Calu3 (cell line): ENCODE measurements around the gene METTL9. TPM values are rescaled to one million over a fixed set of nuclear protein-coding genes. Genes with fewer than 3 reads are reported as not detected.

Experiments
- BruUV-seq: library from RNA; stranded (reverse); fragments of 400-500 nt; replicated peaks from 2 replicates; lab custom pipeline; 2021; lab: Mats Ljungman, UMichigan
- CTCF ChIA-PET: fragments of 300-600 bp; sonication (Branson Sonifier 250); formaldehyde crosslinking; loops from one replicate; lab custom pipeline; 2022; ENCODE audit warnings: antibody characterized with exemption; lab: Charles Lee
- DNase-seq: peaks from one replicate; pipeline ENCODE4 v3.0.0; 2022
- H3K27ac Mint-ChIP-seq: one replicate; pipeline ENCODE4 v1.8.0; 2022; ENCODE audit warnings: mixed read lengths; ENCODE audit not compliant: unreplicated experiment
- H3K27me3 Mint-ChIP-seq: one replicate; pipeline ENCODE4 v1.8.0; 2022; ENCODE audit warnings: mixed read lengths; ENCODE audit not compliant: unreplicated experiment
- H3K36me3 Mint-ChIP-seq: one replicate; pipeline ENCODE4 v1.8.0; 2022; ENCODE audit warnings: mild to moderate bottlenecking, moderate library complexity, mixed read lengths; ENCODE audit not compliant: insufficient read depth, unreplicated experiment
- H3K4me1 Mint-ChIP-seq: one replicate; pipeline ENCODE4 v1.8.0; 2022; ENCODE audit warnings: mild to moderate bottlenecking, low read depth, mixed read lengths; ENCODE audit not compliant: unreplicated experiment
- H3K4me3 Mint-ChIP-seq: one replicate; pipeline ENCODE4 v1.8.0; 2022; ENCODE audit warnings: mild to moderate bottlenecking, low read depth, moderate library complexity, mixed read lengths; ENCODE audit not compliant: unreplicated experiment
- H3K9me3 Mint-ChIP-seq: one replicate; pipeline ENCODE4 v1.8.0; 2022; ENCODE audit warnings: low read depth, mixed read lengths; ENCODE audit not compliant: unreplicated experiment
- intact Hi-C: fragments of 100-400 bp; cut with micrococcal nuclease; formaldehyde crosslinking; loops from one replicate; pipeline ENCODE4 v1.10.0; 2022; ENCODE audit not compliant: unreplicated experiment
- total RNA-seq: library from RNA; stranded (reverse); gene quantifications from 2 replicates; pipeline ENCODE4 v1.2.3, GENCODE V29; 2022
- TF ChIP-seq, protein P1 (sequence below): fragments of 200-600 bp; IDR thresholded peaks from one replicate; pipeline ENCODE4 v1.8.0; 2022; ENCODE audit warnings: antibody characterized with exemption; ENCODE audit not compliant: unreplicated experiment

METTL9 gene
- total RNA-seq, 1 experiment from 2014 or later: 109 TPM

DNA sequence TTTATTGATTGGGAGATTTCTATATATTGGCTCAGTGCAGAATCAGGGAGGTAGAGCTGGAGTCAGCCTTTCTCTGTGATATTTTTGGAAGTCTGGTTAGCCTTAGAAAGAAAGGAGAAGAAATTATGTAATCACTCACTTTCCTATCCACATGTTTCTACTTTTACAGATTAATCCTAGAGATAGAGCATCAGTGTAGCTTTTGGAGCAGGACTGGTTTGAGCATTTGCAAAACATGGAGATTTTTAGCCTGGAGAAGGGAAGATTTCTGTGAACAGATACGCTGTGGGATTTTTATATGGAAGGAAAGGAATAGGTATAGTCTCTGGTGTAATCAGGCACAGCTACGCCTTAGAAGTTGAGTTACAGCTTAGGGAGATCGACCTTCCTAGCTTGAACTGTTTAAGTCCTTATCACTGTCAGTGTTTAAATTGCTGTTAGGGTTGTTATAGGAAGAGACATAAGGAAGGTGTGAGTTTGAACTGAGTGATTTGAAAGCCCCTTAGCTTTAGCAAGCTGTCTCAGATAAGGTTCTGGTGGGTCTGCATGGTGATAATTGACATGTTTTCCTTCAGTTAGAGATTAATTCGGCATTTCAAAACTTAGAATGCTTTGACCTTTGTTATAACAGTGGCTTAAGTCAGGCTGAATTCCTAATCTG, 20.5 kb downstream of the METTL9 start:
- Mint-ChIP-seq H3K27me3 (no peaks in the 10 kb centered on the region), H3K36me3 (peaks cover 25% of the 10 kb centered on the region), H3K9me3 (no peaks in the 10 kb centered on the region), H3K4me3 (no peak overlapping the region), H3K4me1 (peaks cover 13% of the 10 kb centered on the region), H3K27ac (no peak overlapping the region)
- DNase-seq: no peak
- TF ChIP-seq, protein P1, sequence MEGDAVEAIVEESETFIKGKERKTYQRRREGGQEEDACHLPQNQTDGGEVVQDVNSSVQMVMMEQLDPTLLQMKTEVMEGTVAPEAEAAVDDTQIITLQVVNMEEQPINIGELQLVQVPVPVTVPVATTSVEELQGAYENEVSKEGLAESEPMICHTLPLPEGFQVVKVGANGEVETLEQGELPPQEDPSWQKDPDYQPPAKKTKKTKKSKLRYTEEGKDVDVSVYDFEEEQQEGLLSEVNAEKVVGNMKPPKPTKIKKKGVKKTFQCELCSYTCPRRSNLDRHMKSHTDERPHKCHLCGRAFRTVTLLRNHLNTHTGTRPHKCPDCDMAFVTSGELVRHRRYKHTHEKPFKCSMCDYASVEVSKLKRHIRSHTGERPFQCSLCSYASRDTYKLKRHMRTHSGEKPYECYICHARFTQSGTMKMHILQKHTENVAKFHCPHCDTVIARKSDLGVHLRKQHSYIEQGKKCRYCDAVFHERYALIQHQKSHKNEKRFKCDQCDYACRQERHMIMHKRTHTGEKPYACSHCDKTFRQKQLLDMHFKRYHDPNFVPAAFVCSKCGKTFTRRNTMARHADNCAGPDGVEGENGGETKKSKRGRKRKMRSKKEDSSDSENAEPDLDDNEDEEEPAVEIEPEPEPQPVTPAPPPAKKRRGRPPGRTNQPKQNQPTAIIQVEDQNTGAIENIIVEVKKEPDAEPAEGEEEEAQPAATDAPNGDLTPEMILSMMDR: no peak
- intact Hi-C loops: no loop called here
- no TSS peak for BruUV-seq
- CTCF ChIA-PET: interaction anchor here (1.1 kb wide), 1 partner anchor 8 kb away, joined by 3 read pairs; no protein-coding TSS in a partner anchor

DNA sequence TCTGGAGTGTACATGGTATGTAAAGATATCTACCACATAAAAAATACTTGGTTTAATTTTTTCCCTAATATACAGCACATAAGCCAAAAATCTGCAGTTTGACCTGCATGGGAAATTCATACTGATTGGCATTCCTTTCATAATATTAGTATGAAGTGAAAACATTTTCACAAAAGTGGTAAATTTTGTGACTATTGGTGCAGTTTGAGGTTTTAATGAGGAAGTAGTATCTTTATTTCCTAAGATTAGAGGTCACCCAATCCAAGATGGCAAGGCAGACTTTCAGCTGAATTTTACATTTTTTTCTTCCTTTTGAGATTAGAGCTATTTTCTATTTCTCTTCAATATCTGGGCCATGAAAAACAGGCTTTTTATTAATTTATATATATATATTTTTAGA, 21.2 kb downstream of the METTL9 start:
- no peak overlapping the region for H3K4me3 Mint-ChIP-seq
- CTCF ChIA-PET: interaction anchor here (1.1 kb wide), 1 partner anchor 9 kb away, joined by 3 read pairs; no protein-coding TSS in a partner anchor
- intact Hi-C loops: no loop called here
- no peak overlapping the region for H3K27ac Mint-ChIP-seq
- no peaks in the 10 kb centered on the region for H3K9me3 Mint-ChIP-seq
- no peaks in the 10 kb centered on the region for H3K27me3 Mint-ChIP-seq
- DNase-seq: no peak
- peaks cover 20% of the 10 kb centered on the region for H3K4me1 Mint-ChIP-seq
- peaks cover 26% of the 10 kb centered on the region for H3K36me3 Mint-ChIP-seq
- TF ChIP-seq, protein P1: no peak
- BruUV-seq: no TSS peak

DNA sequence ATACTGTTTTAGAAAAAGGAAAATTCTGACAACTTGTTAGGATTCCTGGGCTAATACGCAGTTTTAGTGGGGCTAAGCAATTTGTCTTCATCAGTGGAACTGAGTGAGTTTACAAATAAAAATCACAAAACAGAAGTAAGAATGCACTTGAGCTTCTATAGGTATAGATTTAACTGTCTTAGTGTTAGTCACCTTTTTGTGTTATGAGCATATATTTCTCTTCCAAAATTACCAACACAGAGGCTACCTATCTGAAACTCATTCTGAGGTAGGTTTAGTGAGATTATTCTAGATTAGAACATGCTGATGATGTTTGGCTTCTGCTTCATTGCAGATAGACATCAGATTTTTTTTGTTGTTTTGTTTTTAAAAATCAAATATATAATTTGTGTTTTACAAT, 23.2 kb downstream of the METTL9 start:
- H3K4me1 Mint-ChIP-seq: peaks cover 40% of the 10 kb centered on the region
- TF ChIP-seq, protein P1: no peak
- H3K36me3 Mint-ChIP-seq: peaks cover 42% of the 10 kb centered on the region
- no peak overlapping the region for H3K4me3 Mint-ChIP-seq
- CTCF ChIA-PET: no interaction called here
- no peak overlapping the region for H3K27ac Mint-ChIP-seq
- BruUV-seq: no TSS peak
- intact Hi-C loops: no loop called here
- no peak for DNase-seq
- H3K27me3 Mint-ChIP-seq: no peaks in the 10 kb centered on the region
- no peaks in the 10 kb centered on the region for H3K9me3 Mint-ChIP-seq

DNA sequence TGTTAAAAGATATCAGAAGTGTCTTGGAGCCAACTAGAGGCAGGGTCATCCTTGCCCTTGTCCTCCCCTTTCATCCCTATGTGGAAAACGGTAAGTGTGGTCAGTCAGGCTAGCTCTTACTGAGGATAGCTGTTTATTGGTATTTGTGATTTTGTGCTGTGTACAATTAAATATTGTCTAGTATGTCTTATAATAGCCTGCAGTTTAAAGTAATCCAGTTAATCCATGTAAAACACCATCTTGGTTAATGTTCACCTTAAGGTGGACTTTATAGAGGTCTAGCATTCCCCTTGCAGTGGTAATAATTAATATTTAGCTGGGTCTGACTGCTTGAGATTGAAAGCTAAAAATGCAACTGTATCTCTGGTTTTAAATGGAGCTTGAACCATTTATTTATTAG, 25.6 kb downstream of the METTL9 start:
- peak overlapping the region; percentile 41 for H3K4me3 Mint-ChIP-seq
- no TSS peak for BruUV-seq
- peak overlapping the region; percentile 80 for H3K27ac Mint-ChIP-seq
- CTCF ChIA-PET: interaction anchor here (0.9 kb wide), 1 partner anchor 10 kb away, joined by 5 read pairs; no protein-coding TSS in a partner anchor
- H3K9me3 Mint-ChIP-seq: no peaks in the 10 kb centered on the region
- TF ChIP-seq, protein P1: no peak
- peaks cover 41% of the 10 kb centered on the region for H3K4me1 Mint-ChIP-seq
- DNase-seq: no peak
- intact Hi-C loops: no loop called here
- peaks cover 47% of the 10 kb centered on the region for H3K36me3 Mint-ChIP-seq
- no peaks in the 10 kb centered on the region for H3K27me3 Mint-ChIP-seq
